Type B pancreatic cell (in vitro differentiated cells): Measurements from ENCODE around the gene HTR4. TPM values are rescaled to one million over a fixed set of nuclear protein-coding genes. Genes with fewer than 3 reads are reported as not detected.

Experiments used
- DNase-seq: peaks from one replicate; pipeline ENCODE4 v3.0.0; 2021; ENCODE audit warnings: mixed read lengths; ENCODE audit not compliant: unreplicated experiment; ENCODE audit errors: extremely low spot score
- H3K27ac Mint-ChIP-seq: 2 replicates; pipeline ENCODE4 v1.8.0; 2021; ENCODE audit warnings: mild to moderate bottlenecking, mixed read lengths
- H3K27me3 Mint-ChIP-seq: 2 replicates; pipeline ENCODE4 v1.8.0; 2021; ENCODE audit warnings: mixed read lengths
- H3K36me3 Mint-ChIP-seq: 2 replicates; pipeline ENCODE4 v1.8.0; 2021; ENCODE audit warnings: mixed read lengths
- H3K4me1 Mint-ChIP-seq: one replicate; pipeline ENCODE4 v1.8.0; 2021; ENCODE audit warnings: mixed read lengths; ENCODE audit not compliant: unreplicated experiment
- H3K4me3 Mint-ChIP-seq: 2 replicates; pipeline ENCODE4 v1.8.0; 2021; ENCODE audit warnings: mild to moderate bottlenecking, mixed read lengths
- H3K9me3 Mint-ChIP-seq: 2 replicates; pipeline ENCODE4 v1.8.0; 2021; ENCODE audit warnings: mixed read lengths
- total RNA-seq: library from RNA; stranded (reverse); gene quantifications from 2 replicates; pipeline ENCODE4 v1.2.1, GENCODE V29; 2021; ENCODE audit warnings: low replicate concordance
- TF ChIP-seq, protein P1 (sequence below): fragments of 200-600 bp; sonication (generic); conservative IDR thresholded peaks from 2 replicates; pipeline ENCODE4 v1.5.0; 2021; ENCODE audit warnings: antibody characterized with exemption, mild to moderate bottlenecking

The HTR4 gene
- total RNA-seq, 1 donor from 2014 or later: 0.29 TPM

DNA sequence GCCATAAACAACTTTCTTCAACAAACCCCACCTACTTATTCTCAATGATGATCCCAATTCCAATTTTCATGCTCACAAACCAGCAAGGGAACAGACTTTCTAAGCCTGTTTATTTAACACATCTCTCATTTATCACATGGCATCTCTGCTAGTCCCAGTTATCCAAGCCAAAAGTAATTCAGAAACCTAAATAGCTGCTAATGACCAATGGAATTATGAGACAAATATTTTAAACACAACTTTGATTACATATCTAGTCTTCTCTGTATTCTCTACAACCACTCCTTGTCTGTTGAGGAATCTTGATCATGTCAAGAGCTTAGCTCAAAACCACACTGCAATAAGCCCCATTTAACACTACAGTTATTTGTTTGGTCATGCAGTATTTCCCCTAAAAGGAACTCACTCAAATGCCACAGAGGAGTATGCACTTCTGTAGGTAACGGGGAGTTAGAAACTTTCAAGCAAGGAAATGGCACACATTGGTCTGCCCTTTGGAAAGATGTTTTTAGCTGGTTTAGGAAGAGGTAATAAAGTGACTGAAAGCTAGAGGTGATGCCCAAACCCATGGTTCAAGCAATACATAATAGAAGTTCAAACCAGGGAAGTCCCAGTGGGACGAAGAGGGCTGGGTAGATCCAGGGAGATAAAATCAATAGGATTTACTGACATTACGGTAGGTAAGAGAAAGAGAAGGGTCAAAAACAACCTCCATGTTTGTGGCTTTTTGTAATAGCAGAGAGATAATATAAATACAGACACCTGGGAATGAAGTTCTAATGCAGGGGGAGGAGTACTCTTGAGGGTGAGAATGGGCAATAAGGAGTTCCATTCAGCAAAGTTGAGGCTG, 42.1 kb upstream of the HTR4 start:
- DNase-seq: no peak
- Mint-ChIP-seq H3K4me1 (no peaks in the 10 kb centered on the region), H3K36me3 (no peaks in the 10 kb centered on the region)

DNA sequence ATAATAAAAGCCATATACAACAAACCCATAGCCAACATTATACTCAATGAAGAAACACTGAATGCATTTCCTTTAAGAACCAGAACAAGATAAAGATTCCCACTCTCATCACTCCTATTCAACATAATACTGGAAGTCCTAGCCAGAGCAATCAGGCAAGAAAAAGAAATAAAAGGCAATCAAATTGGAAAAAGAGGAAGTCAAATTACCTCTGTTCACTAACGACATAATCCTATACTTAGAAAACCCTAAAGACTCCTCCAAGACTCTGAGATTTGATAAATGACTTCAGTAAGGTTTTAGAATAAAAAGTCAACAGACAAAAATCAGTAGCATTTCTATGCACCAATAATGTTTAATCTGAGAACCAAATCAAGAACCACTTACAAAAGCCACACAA, 36.6 kb upstream of the HTR4 start:
- no peak overlapping the region for H3K27ac Mint-ChIP-seq
- no peak for DNase-seq
- TF ChIP-seq, protein P1, sequence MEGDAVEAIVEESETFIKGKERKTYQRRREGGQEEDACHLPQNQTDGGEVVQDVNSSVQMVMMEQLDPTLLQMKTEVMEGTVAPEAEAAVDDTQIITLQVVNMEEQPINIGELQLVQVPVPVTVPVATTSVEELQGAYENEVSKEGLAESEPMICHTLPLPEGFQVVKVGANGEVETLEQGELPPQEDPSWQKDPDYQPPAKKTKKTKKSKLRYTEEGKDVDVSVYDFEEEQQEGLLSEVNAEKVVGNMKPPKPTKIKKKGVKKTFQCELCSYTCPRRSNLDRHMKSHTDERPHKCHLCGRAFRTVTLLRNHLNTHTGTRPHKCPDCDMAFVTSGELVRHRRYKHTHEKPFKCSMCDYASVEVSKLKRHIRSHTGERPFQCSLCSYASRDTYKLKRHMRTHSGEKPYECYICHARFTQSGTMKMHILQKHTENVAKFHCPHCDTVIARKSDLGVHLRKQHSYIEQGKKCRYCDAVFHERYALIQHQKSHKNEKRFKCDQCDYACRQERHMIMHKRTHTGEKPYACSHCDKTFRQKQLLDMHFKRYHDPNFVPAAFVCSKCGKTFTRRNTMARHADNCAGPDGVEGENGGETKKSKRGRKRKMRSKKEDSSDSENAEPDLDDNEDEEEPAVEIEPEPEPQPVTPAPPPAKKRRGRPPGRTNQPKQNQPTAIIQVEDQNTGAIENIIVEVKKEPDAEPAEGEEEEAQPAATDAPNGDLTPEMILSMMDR: no peak
- no peak overlapping the region for H3K4me3 Mint-ChIP-seq
- H3K36me3 Mint-ChIP-seq: no peaks in the 10 kb centered on the region
- no peaks in the 10 kb centered on the region for H3K27me3 Mint-ChIP-seq
- peaks cover 6% of the 10 kb centered on the region for H3K9me3 Mint-ChIP-seq
- no peaks in the 10 kb centered on the region for H3K4me1 Mint-ChIP-seq

More for the DNA sequence above, 42.1 kb upstream of the HTR4 start:
- TF ChIP-seq, protein P1: no peak
- no peak overlapping the region for H3K4me3 Mint-ChIP-seq
- H3K27me3 Mint-ChIP-seq: peaks cover 5% of the 10 kb centered on the region
- H3K9me3 Mint-ChIP-seq: no peaks in the 10 kb centered on the region
- no peak overlapping the region for H3K27ac Mint-ChIP-seq

DNA sequence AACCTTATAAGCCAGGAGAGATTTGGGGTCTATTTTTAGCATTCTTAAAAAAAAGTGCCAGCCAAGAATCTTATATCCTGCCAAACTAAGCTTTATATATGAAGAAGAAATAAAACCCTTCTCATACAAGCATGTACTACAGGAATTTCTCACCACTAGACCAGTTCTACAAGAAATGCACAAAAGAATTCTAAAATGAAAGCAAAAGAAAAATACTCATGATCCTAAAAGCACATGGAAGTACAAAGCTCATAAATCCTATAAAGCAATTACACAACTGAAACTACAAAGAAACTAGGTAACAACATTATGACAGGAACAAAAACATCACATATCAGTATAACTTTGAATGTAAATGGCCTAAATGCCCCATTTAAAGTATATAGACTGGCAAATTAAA, 34.5 kb upstream of the HTR4 start:
- DNase-seq: no peak
- Mint-ChIP-seq H3K27me3 (no peaks in the 10 kb centered on the region), H3K4me1 (no peaks in the 10 kb centered on the region), H3K27ac (no peak overlapping the region), H3K4me3 (no peak overlapping the region), H3K36me3 (no peaks in the 10 kb centered on the region), H3K9me3 (peaks cover 6% of the 10 kb centered on the region)
- TF ChIP-seq, protein P1: no peak

DNA sequence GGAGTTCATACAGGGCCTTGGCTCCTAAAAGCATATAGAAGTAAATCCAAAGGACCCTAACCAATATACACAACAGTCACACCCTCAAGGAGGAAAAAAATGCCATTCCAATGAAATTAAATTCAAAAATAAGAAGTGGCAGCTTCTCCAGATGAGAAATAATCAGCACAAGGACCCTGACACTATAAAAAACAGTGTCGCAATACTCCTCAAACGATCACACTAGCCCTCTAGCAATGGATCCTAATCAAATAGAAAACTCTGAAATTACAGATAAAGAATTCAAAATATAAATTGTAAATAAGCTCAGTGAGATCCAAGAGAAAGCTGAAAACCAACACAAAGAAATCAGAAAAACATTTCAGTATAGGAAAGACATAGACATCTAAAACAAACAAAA, 33.5 kb upstream of the HTR4 start:
- TF ChIP-seq, protein P1: no peak
- H3K4me1 Mint-ChIP-seq: no peaks in the 10 kb centered on the region
- H3K27me3 Mint-ChIP-seq: peaks cover 5% of the 10 kb centered on the region

DNA sequence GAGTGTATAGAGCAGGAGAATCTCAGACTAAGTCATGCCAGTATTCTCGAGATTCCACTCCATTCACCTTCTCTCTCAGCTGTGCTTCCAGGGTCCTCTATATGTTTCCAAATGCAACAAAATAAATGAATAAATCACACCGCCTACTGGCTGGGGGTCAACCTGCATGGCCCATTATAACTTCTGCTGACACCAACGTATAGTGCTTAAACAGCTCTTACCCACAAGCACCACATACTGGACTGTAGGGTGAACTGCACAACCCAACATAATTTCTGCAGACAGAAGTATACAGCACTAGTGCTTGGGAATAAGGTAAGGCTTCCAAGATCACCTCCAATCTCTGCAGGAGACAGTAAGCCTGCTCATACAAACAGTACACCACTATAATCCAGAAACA, 33.1 kb upstream of the HTR4 start:
- DNase-seq: no peak

More for the DNA sequence above, 33.5 kb upstream of the HTR4 start:
- Mint-ChIP-seq H3K4me3 (no peak overlapping the region), H3K9me3 (peaks cover 6% of the 10 kb centered on the region), H3K36me3 (no peaks in the 10 kb centered on the region), H3K27ac (no peak overlapping the region)
- no peak for DNase-seq

More for the DNA sequence above, 33.1 kb upstream of the HTR4 start:
- peaks cover 6% of the 10 kb centered on the region for H3K9me3 Mint-ChIP-seq
- H3K36me3 Mint-ChIP-seq: no peaks in the 10 kb centered on the region
- no peaks in the 10 kb centered on the region for H3K4me1 Mint-ChIP-seq
- H3K4me3 Mint-ChIP-seq: no peak overlapping the region
- TF ChIP-seq, protein P1: peak; percentile 58
- peaks cover 7% of the 10 kb centered on the region for H3K27me3 Mint-ChIP-seq
- H3K27ac Mint-ChIP-seq: no peak overlapping the region
